ENCODE measurements around the gene DSCAML1.

Gene DSCAML1

DNA sequence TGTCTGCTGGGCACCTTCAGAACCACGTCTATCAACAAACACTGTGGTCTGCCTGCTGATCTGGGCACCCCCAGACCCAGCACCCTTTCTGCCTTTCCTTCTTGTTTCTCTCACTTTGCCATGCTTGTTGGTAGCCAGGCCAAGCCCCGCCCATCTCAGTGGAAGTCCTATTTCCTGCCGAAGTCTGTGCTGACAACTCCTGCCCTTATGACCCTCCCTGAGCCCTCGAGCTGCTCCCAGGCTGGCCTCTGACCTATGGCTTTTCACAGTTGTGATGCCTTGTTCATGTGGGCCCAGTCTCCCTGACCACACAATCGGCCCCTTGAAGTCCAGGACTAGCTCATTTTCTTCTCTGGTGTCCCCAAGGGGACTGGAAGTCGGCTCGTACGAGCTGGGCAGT, 132.1 kb downstream of the DSCAML1 start:
- no peak for TF ChIP-seq TCF4 (CRISPR knock-in tag; IDR thresholded peaks at IDR 0.05; ENCODE audit: borderline replicate concordance)
- TF ChIP-seq ZFP30 (CRISPR knock-in tag; IDR thresholded peaks at IDR 0.05): no peak
- TF ChIP-seq ISL1 (CRISPR knock-in tag; IDR thresholded peaks at IDR 0.05): no peak
- no peak for TF ChIP-seq PPARA (CRISPR knock-in tag; IDR thresholded peaks at IDR 0.05; ENCODE audit: borderline replicate concordance)
- no peak for TF ChIP-seq ZNF8 (CRISPR knock-in tag; IDR thresholded peaks at IDR 0.05)
- no peak for TF ChIP-seq ARNTL (CRISPR knock-in tag; IDR thresholded peaks at IDR 0.05; ENCODE audit: borderline replicate concordance, low read depth)
- TF ChIP-seq OSR1 (CRISPR knock-in tag; IDR thresholded peaks at IDR 0.05): no peak
- TF ChIP-seq ZNF70 (CRISPR knock-in tag; IDR thresholded peaks at IDR 0.05): no peak
- ATAC-seq: no peak

DNA sequence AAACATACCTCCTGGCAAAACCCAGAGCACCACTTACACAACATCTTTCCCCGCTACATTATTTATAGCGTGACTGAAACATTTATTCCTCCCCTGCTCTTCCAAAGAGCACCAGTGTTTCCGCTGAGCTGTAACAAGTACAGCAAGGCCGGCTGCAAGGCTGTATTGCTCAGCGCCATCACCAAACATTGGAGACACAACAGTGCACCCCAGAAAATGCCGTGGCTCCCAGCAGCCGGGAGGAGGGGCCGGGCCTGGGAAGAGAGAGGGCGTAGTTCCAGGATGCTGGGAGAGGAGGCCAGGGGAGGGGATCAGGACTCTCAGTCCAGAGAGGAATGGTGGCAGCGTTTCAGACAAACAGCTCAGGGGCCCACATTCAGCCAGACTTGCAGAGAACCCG, 133.2 kb downstream of the DSCAML1 start:
- no peak for TF ChIP-seq ZC3H10 (CRISPR knock-in tag; IDR thresholded peaks at IDR 0.05)
- no peak for TF ChIP-seq TOX (CRISPR knock-in tag; IDR thresholded peaks at IDR 0.05; ENCODE audit: borderline replicate concordance)
- no peak for TF ChIP-seq CSDC2 (CRISPR knock-in tag; IDR thresholded peaks at IDR 0.05)
- TF ChIP-seq ZNF8 (CRISPR knock-in tag; IDR thresholded peaks at IDR 0.05): no peak
- TF ChIP-seq OSR1 (CRISPR knock-in tag; IDR thresholded peaks at IDR 0.05): no peak
- TF ChIP-seq BACH2 (CRISPR knock-in tag; IDR thresholded peaks at IDR 0.05; ENCODE audit: borderline replicate concordance): no peak
- TF ChIP-seq PPARA (CRISPR knock-in tag; IDR thresholded peaks at IDR 0.05; ENCODE audit: borderline replicate concordance): no peak
- TF ChIP-seq SNAI2 (CRISPR knock-in tag; IDR thresholded peaks at IDR 0.05): no peak
- no peak for TF ChIP-seq ZNF70 (CRISPR knock-in tag; IDR thresholded peaks at IDR 0.05)
- TF ChIP-seq ZNF565 (CRISPR knock-in tag; conservative IDR thresholded peaks at IDR 0.05; ENCODE audit: low read depth): no peak
- no peak for ATAC-seq

DNA sequence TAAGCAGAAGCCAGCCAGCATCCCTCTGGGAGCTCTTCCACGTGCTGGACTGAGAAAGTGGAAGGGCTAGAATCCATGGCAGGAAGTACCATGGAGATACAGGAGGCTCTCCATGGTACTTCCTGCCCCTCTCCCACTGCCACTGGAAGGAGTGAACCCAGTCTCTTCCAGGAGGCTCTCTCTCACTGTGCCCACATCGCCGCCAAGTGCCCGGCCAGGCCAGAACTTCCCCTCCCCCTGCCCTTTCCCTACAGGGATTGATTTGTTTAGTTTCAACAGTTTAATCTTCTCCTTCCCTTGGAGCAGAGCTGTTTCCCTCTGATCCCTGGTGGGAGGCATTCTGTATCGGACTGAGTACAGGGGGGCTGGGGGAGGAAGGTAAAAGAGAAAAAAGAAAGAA, 133.6 kb downstream of the DSCAML1 start:
- no peak for TF ChIP-seq ZFP3 (CRISPR knock-in tag; IDR thresholded peaks at IDR 0.05)
- TF ChIP-seq RARB (CRISPR knock-in tag; IDR thresholded peaks at IDR 0.05): no peak
- no peak for TF ChIP-seq TOX (CRISPR knock-in tag; IDR thresholded peaks at IDR 0.05; ENCODE audit: borderline replicate concordance)
- TF ChIP-seq OSR1 (CRISPR knock-in tag; IDR thresholded peaks at IDR 0.05): no peak
- TF ChIP-seq ISL1 (CRISPR knock-in tag; IDR thresholded peaks at IDR 0.05): no peak
- TF ChIP-seq TCF4 (CRISPR knock-in tag; IDR thresholded peaks at IDR 0.05; ENCODE audit: borderline replicate concordance): no peak
- no peak for TF ChIP-seq ARNTL (CRISPR knock-in tag; IDR thresholded peaks at IDR 0.05; ENCODE audit: borderline replicate concordance, low read depth)
- no peak for ATAC-seq

DNA sequence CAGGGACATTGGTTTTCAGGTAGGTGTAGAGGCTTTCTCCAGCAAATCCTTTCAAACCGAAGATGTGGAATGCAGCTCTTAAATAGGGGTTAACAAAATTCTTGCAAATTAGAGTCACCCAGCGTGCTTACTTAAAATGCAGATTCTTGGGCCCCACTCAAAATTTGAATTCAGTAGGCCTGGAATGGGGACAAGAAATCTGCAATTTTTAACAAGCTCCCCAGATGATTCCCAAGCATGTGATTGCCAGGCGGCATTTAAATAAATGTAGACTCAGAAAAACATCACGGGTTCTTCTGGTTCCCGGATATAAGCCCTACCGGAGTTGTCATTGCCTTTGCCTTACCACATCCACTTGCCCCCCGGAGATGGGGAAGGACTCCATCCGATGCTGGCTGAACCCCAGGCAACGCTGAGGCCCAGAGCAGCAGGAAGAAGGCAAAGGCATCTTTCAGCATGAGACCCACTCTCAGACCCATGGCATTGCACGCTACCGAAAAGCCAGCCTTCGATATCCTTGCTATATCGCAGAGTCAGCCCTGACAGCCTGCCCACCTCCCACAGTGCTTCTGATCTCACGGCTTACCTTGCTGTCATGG, 134.2 kb downstream of the DSCAML1 start:
- TF ChIP-seq, protein P1, sequence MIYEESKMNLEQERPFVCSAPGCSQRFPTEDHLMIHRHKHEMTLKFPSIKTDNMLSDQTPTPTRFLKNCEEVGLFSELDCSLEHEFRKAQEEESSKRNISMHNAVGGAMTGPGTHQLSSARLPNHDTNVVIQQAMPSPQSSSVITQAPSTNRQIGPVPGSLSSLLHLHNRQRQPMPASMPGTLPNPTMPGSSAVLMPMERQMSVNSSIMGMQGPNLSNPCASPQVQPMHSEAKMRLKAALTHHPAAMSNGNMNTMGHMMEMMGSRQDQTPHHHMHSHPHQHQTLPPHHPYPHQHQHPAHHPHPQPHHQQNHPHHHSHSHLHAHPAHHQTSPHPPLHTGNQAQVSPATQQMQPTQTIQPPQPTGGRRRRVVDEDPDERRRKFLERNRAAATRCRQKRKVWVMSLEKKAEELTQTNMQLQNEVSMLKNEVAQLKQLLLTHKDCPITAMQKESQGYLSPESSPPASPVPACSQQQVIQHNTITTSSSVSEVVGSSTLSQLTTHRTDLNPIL (CRISPR knock-in tag; IDR thresholded peaks at IDR 0.05; ENCODE audit: low read depth): no peak
- ATAC-seq: no peak

DNA sequence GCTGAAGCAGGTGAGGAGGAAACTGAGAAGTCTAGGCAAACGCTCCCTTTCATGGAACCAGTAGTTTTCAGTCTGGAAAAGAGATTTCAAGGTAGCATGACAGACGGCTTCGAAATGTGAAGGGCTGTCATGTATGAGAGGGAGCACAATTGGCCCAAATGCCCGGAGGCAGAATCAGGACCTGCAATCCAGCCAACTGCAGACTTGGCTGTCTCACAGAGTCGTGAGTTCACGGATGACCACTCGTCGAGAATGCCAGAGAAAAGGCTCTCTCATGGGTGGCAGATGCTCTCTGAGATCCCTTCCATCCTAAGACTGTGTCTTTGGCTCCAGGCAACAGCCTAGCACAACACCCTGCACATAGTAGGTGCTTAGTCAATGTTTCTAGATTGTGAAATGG, 134.8 kb downstream of the DSCAML1 start:
- TF ChIP-seq TOX (CRISPR knock-in tag; IDR thresholded peaks at IDR 0.05; ENCODE audit: borderline replicate concordance): no peak
- no peak for TF ChIP-seq PPARA (CRISPR knock-in tag; IDR thresholded peaks at IDR 0.05; ENCODE audit: borderline replicate concordance)
- no peak for TF ChIP-seq RARB (CRISPR knock-in tag; IDR thresholded peaks at IDR 0.05)
- TF ChIP-seq, protein P1 (CRISPR knock-in tag; IDR thresholded peaks at IDR 0.05; ENCODE audit: low read depth): no peak
- TF ChIP-seq GLIS3 (CRISPR knock-in tag; IDR thresholded peaks at IDR 0.05): no peak
- no peak for TF ChIP-seq OSR1 (CRISPR knock-in tag; IDR thresholded peaks at IDR 0.05)
- TF ChIP-seq ISL1 (CRISPR knock-in tag; IDR thresholded peaks at IDR 0.05): no peak
- no peak for TF ChIP-seq ZFP30 (CRISPR knock-in tag; IDR thresholded peaks at IDR 0.05)
- TF ChIP-seq, protein P2, sequence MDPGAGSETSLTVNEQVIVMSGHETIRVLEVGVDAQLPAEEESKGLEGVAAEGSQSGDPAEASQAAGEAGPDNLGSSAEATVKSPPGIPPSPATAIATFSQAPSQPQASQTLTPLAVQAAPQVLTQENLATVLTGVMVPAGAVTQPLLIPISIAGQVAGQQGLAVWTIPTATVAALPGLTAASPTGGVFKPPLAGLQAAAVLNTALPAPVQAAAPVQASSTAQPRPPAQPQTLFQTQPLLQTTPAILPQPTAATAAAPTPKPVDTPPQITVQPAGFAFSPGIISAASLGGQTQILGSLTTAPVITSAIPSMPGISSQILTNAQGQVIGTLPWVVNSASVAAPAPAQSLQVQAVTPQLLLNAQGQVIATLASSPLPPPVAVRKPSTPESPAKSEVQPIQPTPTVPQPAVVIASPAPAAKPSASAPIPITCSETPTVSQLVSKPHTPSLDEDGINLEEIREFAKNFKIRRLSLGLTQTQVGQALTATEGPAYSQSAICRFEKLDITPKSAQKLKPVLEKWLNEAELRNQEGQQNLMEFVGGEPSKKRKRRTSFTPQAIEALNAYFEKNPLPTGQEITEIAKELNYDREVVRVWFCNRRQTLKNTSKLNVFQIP (CRISPR knock-in tag; IDR thresholded peaks at IDR 0.05; ENCODE audit: borderline replicate concordance, low read depth): no peak
- no peak for TF ChIP-seq ZNF70 (CRISPR knock-in tag; IDR thresholded peaks at IDR 0.05)
- TF ChIP-seq ZNF8 (CRISPR knock-in tag; IDR thresholded peaks at IDR 0.05): no peak
- TF ChIP-seq CSDC2 (CRISPR knock-in tag; IDR thresholded peaks at IDR 0.05): no peak
- no peak for TF ChIP-seq ARNTL (CRISPR knock-in tag; IDR thresholded peaks at IDR 0.05; ENCODE audit: borderline replicate concordance, low read depth)
- TF ChIP-seq, protein P3, sequence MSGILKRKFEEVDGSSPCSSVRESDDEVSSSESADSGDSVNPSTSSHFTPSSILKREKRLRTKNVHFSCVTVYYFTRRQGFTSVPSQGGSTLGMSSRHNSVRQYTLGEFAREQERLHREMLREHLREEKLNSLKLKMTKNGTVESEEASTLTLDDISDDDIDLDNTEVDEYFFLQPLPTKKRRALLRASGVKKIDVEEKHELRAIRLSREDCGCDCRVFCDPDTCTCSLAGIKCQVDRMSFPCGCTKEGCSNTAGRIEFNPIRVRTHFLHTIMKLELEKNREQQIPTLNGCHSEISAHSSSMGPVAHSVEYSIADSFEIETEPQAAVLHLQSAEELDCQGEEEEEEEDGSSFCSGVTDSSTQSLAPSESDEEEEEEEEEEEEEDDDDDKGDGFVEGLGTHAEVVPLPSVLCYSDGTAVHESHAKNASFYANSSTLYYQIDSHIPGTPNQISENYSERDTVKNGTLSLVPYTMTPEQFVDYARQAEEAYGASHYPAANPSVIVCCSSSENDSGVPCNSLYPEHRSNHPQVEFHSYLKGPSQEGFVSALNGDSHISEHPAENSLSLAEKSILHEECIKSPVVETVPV (CRISPR knock-in tag; IDR thresholded peaks at IDR 0.05): no peak
- no peak for TF ChIP-seq ZNF565 (CRISPR knock-in tag; conservative IDR thresholded peaks at IDR 0.05; ENCODE audit: low read depth)
- TF ChIP-seq, protein P4, sequence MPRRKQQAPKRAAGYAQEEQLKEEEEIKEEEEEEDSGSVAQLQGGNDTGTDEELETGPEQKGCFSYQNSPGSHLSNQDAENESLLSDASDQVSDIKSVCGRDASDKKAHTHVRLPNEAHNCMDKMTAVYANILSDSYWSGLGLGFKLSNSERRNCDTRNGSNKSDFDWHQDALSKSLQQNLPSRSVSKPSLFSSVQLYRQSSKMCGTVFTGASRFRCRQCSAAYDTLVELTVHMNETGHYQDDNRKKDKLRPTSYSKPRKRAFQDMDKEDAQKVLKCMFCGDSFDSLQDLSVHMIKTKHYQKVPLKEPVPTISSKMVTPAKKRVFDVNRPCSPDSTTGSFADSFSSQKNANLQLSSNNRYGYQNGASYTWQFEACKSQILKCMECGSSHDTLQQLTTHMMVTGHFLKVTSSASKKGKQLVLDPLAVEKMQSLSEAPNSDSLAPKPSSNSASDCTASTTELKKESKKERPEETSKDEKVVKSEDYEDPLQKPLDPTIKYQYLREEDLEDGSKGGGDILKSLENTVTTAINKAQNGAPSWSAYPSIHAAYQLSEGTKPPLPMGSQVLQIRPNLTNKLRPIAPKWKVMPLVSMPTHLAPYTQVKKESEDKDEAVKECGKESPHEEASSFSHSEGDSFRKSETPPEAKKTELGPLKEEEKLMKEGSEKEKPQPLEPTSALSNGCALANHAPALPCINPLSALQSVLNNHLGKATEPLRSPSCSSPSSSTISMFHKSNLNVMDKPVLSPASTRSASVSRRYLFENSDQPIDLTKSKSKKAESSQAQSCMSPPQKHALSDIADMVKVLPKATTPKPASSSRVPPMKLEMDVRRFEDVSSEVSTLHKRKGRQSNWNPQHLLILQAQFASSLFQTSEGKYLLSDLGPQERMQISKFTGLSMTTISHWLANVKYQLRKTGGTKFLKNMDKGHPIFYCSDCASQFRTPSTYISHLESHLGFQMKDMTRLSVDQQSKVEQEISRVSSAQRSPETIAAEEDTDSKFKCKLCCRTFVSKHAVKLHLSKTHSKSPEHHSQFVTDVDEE (CRISPR knock-in tag; IDR thresholded peaks at IDR 0.05): no peak
- TF ChIP-seq, protein P5, sequence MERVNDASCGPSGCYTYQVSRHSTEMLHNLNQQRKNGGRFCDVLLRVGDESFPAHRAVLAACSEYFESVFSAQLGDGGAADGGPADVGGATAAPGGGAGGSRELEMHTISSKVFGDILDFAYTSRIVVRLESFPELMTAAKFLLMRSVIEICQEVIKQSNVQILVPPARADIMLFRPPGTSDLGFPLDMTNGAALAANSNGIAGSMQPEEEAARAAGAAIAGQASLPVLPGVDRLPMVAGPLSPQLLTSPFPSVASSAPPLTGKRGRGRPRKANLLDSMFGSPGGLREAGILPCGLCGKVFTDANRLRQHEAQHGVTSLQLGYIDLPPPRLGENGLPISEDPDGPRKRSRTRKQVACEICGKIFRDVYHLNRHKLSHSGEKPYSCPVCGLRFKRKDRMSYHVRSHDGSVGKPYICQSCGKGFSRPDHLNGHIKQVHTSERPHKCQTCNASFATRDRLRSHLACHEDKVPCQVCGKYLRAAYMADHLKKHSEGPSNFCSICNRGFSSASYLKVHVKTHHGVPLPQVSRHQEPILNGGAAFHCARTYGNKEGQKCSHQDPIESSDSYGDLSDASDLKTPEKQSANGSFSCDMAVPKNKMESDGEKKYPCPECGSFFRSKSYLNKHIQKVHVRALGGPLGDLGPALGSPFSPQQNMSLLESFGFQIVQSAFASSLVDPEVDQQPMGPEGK (CRISPR knock-in tag; IDR thresholded peaks at IDR 0.05; ENCODE audit: borderline replicate concordance): no peak
- no peak for TF ChIP-seq BACH2 (CRISPR knock-in tag; IDR thresholded peaks at IDR 0.05; ENCODE audit: borderline replicate concordance)
- ATAC-seq: no peak

All from SK-N-SH treated with all-trans-retinoic acid at 6 μM for 48 hours (cell line).